Kidney capillary endothelial cell (primary cell): Measurements from ENCODE around the gene IGF2.
"Not testable (repeated sequence)": the region's sequence is repeated elsewhere in the genome, so short reads cannot be mapped to it uniquely, and the experiment has no call there.

ENCODE experiments used
- DNase-seq: peaks from one replicate; pipeline ENCODE4 v3.0.0-alpha.2; 2018; ENCODE audit warnings: low spot score

Gene IGF2

GRCh38 chr11:2139123-2139521, at the start of gene IGF2:
IGF2 (minus strand) TSS chr11:2139389; CDS start chr11:2135523, 3,866 bp downstream.
- no peak for DNase-seq

- DNase-seq, result no peak
Observed at GRCh38 chr11:2188745-2189144, 49.6 kb upstream of the IGF2 start.

- no peak for DNase-seq
Observed at GRCh38 chr11:2187280-2187707, 48.1 kb upstream of the IGF2 start.

GRCh38 chr11:2186669-2187279, 47.6 kb upstream of the IGF2 start:
- no peak for DNase-seq

GRCh38 chr11:2185324-2186085, 46.3 kb upstream of the IGF2 start:
- no peak for DNase-seq

GRCh38 chr11:2182692-2183474, 43.7 kb upstream of the IGF2 start:
- no peak for DNase-seq

GRCh38 chr11:2182075-2182474, 42.9 kb upstream of the IGF2 start:
- no peak for DNase-seq

- DNase-seq, result no peak
Observed at GRCh38 chr11:2180789-2181370, 41.7 kb upstream of the IGF2 start.

- DNase-seq, result no peak
Observed at GRCh38 chr11:2180347-2180746, 41.2 kb upstream of the IGF2 start.

- no peak for DNase-seq
Observed at GRCh38 chr11:2179516-2179915, 40.3 kb upstream of the IGF2 start.

GRCh38 chr11:2178906-2179494, 39.8 kb upstream of the IGF2 start:
- DNase-seq, result peak; percentile 60

GRCh38 chr11:2178055-2178773, 39.0 kb upstream of the IGF2 start:
- not testable (repeated sequence) for DNase-seq

GRCh38 chr11:2177076-2177475, 37.9 kb upstream of the IGF2 start:
- DNase-seq, result no peak

- DNase-seq, result no peak
Observed at GRCh38 chr11:2176389-2176900, 37.3 kb upstream of the IGF2 start.

- DNase-seq, result no peak
Observed at GRCh38 chr11:2175659-2176058, 36.5 kb upstream of the IGF2 start.

- no peak for DNase-seq
Observed at GRCh38 chr11:2174361-2174760, 35.2 kb upstream of the IGF2 start.

GRCh38 chr11:2173761-2174160, 34.6 kb upstream of the IGF2 start:
- DNase-seq, result no peak

GRCh38 chr11:2173150-2173693, 34.0 kb upstream of the IGF2 start:
- DNase-seq, result no peak

GRCh38 chr11:2172676-2173075, 33.5 kb upstream of the IGF2 start:
- DNase-seq, result no peak

- DNase-seq, result no peak
Observed at GRCh38 chr11:2171591-2172003, 32.4 kb upstream of the IGF2 start, which contains the start of gene TH. TH (minus strand) TSS chr11:2171815; CDS start chr11:2171786, 29 bp downstream.
